K562 (cell line): Measurements from ENCODE around the gene TYMP. TPM values are rescaled to one million over a fixed set of nuclear protein-coding genes. Genes with fewer than 3 reads are reported as not detected.
A peak's percentile ranks its signal among the peaks of the same experiment; 100 is the strongest.

Experiments used
- CBFB ChIP-seq: sonication (generic); formaldehyde crosslinking; IDR thresholded peaks from 2 replicates; pipeline ENCODE4 v1.4.0; 2020; ENCODE audit warnings: mild to moderate bottlenecking, missing genetic modification reagents
- CEBPB ChIP-seq: fragments of 450-650 bp; IDR thresholded peaks from 2 replicates; pipeline ENCODE4 v1.6.1; 2016; ENCODE audit warnings: missing genetic modification characterization, missing compliant biosample characterization
- CHCHD3 ChIP-seq: fragments of 250-450 bp; sonication (Bioruptor Pico); IDR thresholded peaks from 2 replicates; pipeline ENCODE4 v2.1.2; 2022; ENCODE audit warnings: mild to moderate bottlenecking
- CREM ChIP-seq: IDR thresholded peaks from 2 replicates; pipeline ENCODE4 v1.6.1; 2014; ENCODE audit warnings: antibody characterized with exemption, low read depth
- FOXA1 ChIP-seq: fragments of 450-650 bp; IDR thresholded peaks from 2 replicates; pipeline ENCODE4 v1.6.1; 2016; ENCODE audit warnings: mild to moderate bottlenecking, borderline replicate concordance
- RFX5 ChIP-seq: IDR thresholded peaks from 2 replicates; pipeline ENCODE4 v1.6.1; 2011; ENCODE audit warnings: low read depth, mild to moderate bottlenecking, improper control_type of control experiment, low read length
- SUPT5H ChIP-seq: fragments of 450-650 bp; IDR thresholded peaks from 2 replicates; pipeline ENCODE4 v1.6.1; 2016
- ZNF644 ChIP-seq: fragments of 200-800 bp; sonication (Bioruptor generic); IDR thresholded peaks from 2 replicates; pipeline ENCODE4 v1.6.1; 2016; ENCODE audit warnings: low read depth, missing genetic modification characterization, missing compliant biosample characterization
- polyA plus RNA-seq, 8 experiments: library from polyadenylated mRNA; depleted of rRNA in 4 of 8; stranded (reverse) in 5 of 8; unstranded in 3 of 8; fragments of >200 nt; fragmentation: Nextera tagmentation in 2 of 8; fragmentation: Illumina TruSeq in 1 of 8; extraction: Ambion mirVana in 2 of 8; extraction: Trizol in 1 of 8; gene quantifications; 2 replicates each; pipeline versions ENCODE4 v1.2.1 to v1.2.3, GENCODE V29; 2011 to 2014; ENCODE audit warnings: inconsistent platforms in 1 of 8, missing spikeins in 1 of 8
- total RNA-seq, 7 experiments: library from RNA; depleted of rRNA in 6 of 7; stranded (reverse); fragments of >200 nt in 6 of 7; fragmentation: Illumina TruSeq in 2 of 7; extraction: Trizol in 2 of 7; gene quantifications; 2 replicates each; pipeline versions ENCODE4 v1.2.1 to v1.2.3, GENCODE V29; 2011 to 2021; ENCODE audit warnings: low replicate concordance in 1 of 7
- TF ChIP-seq, protein P1 (sequence below): sonication (generic); formaldehyde crosslinking; IDR thresholded peaks from 2 replicates; pipeline ENCODE4 v1.8.0; 2023; ENCODE audit warnings: missing genetic modification reagents, mild to moderate bottlenecking, borderline replicate concordance
- TF ChIP-seq, protein P2 (sequence below): sonication (generic); formaldehyde crosslinking; IDR thresholded peaks from 2 replicates; pipeline ENCODE4 v1.8.0; 2022; ENCODE audit warnings: mild to moderate bottlenecking, missing genetic modification reagents
- TF ChIP-seq, protein P3 (sequence below), 3 experiments: IDR thresholded peaks in 2 of 3; conservative IDR thresholded peaks in 1 of 3; 2 replicates each; pipeline ENCODE4 v1.5.1; 2011 to 2012; ENCODE audit warnings: low read length in 3 of 3, mild to moderate bottlenecking in 3 of 3, control low read depth in 2 of 3, improper control_type of control experiment in 1 of 3, inconsistent platforms in 1 of 3, low read depth in 1 of 3, mixed read lengths in 1 of 3, moderate library complexity in 1 of 3; ENCODE audit not compliant: insufficient read depth in 2 of 3
- TF ChIP-seq, protein P4 (sequence below): sonication (generic); formaldehyde crosslinking; IDR thresholded peaks from 2 replicates; pipeline ENCODE4 v1.8.0; 2022; ENCODE audit warnings: missing genetic modification reagents, mild to moderate bottlenecking, moderate library complexity, borderline replicate concordance

The TYMP gene
- total and polyA plus RNA-seq, 9 of the 15 experiments (the other 6 are each of a cell fraction or from before 2014, with no cell fraction given) = 0.03 to 4.0 (median 2.4) TPM; not detected in 4

DNA sequence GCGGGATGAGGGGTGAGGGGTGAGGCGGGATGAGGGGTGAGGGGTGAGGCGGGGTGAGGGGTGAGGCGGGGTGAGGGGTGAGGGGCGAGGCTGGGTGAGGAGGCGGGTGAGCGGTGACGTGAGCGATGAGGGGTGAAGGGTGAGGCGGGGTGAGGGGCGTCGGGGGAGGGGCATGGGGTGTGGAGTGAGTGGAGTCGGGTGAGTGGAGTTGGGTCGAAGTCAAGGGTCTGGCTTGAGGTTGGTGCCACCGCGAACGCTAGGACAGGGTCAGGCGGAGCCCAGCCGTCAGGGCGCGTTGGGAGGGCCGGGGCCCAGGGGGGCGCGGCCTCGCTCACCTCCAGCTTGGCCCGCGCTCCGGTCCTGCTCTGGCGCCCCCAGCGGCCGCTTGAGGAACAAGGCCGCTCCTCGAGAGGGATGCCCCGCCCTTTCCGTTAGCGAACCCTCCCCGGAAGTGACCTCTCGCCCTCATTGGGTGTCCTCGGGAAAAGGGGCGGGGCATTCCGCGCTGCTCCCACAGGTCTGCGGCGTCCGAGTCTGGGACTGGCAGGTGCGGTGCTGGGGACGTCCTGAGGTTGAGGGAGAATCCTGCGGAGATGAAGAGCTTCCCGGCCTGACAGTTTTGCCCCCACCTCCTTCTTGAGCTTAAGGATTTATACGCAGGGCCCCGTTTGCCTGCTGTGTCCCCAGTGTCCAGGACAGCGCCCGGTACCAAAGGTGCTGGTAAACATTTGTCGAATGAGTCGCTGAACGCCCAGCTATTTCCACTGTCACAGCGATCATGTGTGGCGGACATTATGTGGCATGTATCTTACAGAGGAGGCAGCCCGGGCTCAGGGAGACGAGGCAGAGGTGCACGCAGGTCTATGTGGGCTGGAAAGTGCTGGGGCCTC lies 33.0 kb upstream of the TYMP start, which contains the start of gene SYCE3 (continued):
- TF ChIP-seq, protein P1, sequence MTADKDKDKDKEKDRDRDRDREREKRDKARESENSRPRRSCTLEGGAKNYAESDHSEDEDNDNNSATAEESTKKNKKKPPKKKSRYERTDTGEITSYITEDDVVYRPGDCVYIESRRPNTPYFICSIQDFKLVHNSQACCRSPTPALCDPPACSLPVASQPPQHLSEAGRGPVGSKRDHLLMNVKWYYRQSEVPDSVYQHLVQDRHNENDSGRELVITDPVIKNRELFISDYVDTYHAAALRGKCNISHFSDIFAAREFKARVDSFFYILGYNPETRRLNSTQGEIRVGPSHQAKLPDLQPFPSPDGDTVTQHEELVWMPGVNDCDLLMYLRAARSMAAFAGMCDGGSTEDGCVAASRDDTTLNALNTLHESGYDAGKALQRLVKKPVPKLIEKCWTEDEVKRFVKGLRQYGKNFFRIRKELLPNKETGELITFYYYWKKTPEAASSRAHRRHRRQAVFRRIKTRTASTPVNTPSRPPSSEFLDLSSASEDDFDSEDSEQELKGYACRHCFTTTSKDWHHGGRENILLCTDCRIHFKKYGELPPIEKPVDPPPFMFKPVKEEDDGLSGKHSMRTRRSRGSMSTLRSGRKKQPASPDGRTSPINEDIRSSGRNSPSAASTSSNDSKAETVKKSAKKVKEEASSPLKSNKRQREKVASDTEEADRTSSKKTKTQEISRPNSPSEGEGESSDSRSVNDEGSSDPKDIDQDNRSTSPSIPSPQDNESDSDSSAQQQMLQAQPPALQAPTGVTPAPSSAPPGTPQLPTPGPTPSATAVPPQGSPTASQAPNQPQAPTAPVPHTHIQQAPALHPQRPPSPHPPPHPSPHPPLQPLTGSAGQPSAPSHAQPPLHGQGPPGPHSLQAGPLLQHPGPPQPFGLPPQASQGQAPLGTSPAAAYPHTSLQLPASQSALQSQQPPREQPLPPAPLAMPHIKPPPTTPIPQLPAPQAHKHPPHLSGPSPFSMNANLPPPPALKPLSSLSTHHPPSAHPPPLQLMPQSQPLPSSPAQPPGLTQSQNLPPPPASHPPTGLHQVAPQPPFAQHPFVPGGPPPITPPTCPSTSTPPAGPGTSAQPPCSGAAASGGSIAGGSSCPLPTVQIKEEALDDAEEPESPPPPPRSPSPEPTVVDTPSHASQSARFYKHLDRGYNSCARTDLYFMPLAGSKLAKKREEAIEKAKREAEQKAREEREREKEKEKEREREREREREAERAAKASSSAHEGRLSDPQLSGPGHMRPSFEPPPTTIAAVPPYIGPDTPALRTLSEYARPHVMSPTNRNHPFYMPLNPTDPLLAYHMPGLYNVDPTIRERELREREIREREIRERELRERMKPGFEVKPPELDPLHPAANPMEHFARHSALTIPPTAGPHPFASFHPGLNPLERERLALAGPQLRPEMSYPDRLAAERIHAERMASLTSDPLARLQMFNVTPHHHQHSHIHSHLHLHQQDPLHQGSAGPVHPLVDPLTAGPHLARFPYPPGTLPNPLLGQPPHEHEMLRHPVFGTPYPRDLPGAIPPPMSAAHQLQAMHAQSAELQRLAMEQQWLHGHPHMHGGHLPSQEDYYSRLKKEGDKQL (CRISPR knock-in tag) = no peak
- TF ChIP-seq CBFB (CRISPR knock-in tag) = no peak
- no peak for TF ChIP-seq CEBPB (tag)
- no peak for TF ChIP-seq ZNF644 (tag)
- no peak for TF ChIP-seq RFX5
- TF ChIP-seq CHCHD3 (CRISPR knock-in tag) = no peak
- TF ChIP-seq, protein P2, sequence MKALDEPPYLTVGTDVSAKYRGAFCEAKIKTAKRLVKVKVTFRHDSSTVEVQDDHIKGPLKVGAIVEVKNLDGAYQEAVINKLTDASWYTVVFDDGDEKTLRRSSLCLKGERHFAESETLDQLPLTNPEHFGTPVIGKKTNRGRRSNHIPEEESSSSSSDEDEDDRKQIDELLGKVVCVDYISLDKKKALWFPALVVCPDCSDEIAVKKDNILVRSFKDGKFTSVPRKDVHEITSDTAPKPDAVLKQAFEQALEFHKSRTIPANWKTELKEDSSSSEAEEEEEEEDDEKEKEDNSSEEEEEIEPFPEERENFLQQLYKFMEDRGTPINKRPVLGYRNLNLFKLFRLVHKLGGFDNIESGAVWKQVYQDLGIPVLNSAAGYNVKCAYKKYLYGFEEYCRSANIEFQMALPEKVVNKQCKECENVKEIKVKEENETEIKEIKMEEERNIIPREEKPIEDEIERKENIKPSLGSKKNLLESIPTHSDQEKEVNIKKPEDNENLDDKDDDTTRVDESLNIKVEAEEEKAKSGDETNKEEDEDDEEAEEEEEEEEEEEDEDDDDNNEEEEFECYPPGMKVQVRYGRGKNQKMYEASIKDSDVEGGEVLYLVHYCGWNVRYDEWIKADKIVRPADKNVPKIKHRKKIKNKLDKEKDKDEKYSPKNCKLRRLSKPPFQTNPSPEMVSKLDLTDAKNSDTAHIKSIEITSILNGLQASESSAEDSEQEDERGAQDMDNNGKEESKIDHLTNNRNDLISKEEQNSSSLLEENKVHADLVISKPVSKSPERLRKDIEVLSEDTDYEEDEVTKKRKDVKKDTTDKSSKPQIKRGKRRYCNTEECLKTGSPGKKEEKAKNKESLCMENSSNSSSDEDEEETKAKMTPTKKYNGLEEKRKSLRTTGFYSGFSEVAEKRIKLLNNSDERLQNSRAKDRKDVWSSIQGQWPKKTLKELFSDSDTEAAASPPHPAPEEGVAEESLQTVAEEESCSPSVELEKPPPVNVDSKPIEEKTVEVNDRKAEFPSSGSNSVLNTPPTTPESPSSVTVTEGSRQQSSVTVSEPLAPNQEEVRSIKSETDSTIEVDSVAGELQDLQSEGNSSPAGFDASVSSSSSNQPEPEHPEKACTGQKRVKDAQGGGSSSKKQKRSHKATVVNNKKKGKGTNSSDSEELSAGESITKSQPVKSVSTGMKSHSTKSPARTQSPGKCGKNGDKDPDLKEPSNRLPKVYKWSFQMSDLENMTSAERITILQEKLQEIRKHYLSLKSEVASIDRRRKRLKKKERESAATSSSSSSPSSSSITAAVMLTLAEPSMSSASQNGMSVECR = no peak
- TF ChIP-seq FOXA1 = no peak
- peak; percentile 39; the same call in 1 of the 2 replicates for TF ChIP-seq SUPT5H
- peak; percentile 51 for TF ChIP-seq CREM
- TF ChIP-seq, protein P3, sequence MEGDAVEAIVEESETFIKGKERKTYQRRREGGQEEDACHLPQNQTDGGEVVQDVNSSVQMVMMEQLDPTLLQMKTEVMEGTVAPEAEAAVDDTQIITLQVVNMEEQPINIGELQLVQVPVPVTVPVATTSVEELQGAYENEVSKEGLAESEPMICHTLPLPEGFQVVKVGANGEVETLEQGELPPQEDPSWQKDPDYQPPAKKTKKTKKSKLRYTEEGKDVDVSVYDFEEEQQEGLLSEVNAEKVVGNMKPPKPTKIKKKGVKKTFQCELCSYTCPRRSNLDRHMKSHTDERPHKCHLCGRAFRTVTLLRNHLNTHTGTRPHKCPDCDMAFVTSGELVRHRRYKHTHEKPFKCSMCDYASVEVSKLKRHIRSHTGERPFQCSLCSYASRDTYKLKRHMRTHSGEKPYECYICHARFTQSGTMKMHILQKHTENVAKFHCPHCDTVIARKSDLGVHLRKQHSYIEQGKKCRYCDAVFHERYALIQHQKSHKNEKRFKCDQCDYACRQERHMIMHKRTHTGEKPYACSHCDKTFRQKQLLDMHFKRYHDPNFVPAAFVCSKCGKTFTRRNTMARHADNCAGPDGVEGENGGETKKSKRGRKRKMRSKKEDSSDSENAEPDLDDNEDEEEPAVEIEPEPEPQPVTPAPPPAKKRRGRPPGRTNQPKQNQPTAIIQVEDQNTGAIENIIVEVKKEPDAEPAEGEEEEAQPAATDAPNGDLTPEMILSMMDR (IDR thresholded peaks at IDR 0.05 in 2 of 3, conservative IDR thresholded peaks at IDR 0.05 in 1 of 3; ENCODE audit: insufficient read depth in 2 of 3, low read depth in 1 of 3, low read length in 3 of 3) = peak; percentile 80 to 88 (median 85)
- TF ChIP-seq, protein P4, sequence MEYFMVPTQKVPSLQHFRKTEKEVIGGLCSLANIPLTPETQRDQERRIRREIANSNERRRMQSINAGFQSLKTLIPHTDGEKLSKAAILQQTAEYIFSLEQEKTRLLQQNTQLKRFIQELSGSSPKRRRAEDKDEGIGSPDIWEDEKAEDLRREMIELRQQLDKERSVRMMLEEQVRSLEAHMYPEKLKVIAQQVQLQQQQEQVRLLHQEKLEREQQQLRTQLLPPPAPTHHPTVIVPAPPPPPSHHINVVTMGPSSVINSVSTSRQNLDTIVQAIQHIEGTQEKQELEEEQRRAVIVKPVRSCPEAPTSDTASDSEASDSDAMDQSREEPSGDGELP (CRISPR knock-in tag) = peak; percentile 59
